GM12878 (cell line): ENCODE results near the gene FAM50A. TPM values are rescaled to one million over a fixed set of nuclear protein-coding genes. Genes with fewer than 3 reads are reported as not detected.

ENCODE experiments used
- ATAC-seq: fragments of 200-7000 bp; cut with Tn5 transposase; 3 replicates; pipeline ENCODE4 v1.9.1; 2020; ENCODE audit warnings: mild to moderate bottlenecking, moderate library complexity
- BruUV-seq: library from RNA; stranded (reverse); fragments of 400-500 nt; replicated peaks from 2 replicates; lab custom pipeline; 2021; lab: Mats Ljungman, UMichigan
- CTCF ChIA-PET: fragments of 300-600 bp; sonication (Branson Sonifier 250); formaldehyde crosslinking; extraction: SDS; loops from one replicate; lab custom pipeline; 2021; ENCODE audit warnings: inconsistent platforms; lab: Yijun Ruan, JAX
- POLR2A ChIA-PET: fragments of 350-600 bp; formaldehyde crosslinking; extraction: SDS; loops from one replicate; lab custom pipeline; 2021; ENCODE audit warnings: inconsistent platforms; lab: Charles Lee
- RAD21 ChIA-PET: fragments of 300-600 bp; sonication (Branson Sonifier 250); formaldehyde crosslinking; loops from one replicate; lab custom pipeline; 2023; ENCODE audit warnings: antibody characterized with exemption; ENCODE audit not compliant: unreplicated experiment; lab: Charles Lee
- SMC1A ChIA-PET: fragments of 300-600 bp; sonication (Branson Sonifier 250); formaldehyde crosslinking; loops from one replicate; lab custom pipeline; 2023; ENCODE audit not compliant: unreplicated experiment, uncharacterized antibody; lab: Charles Lee
- DNase-seq: peaks from one replicate; pipeline ENCODE4 v3.0.0-alpha.2; 2011; ENCODE audit warnings: low read depth, low spot score
- FAIRE-seq: peaks from 3 replicates; lab custom pipeline; 2011; peaks lifted over from hg19 to GRCh38; lab: Jason Lieb, UNC
- H2AFZ ChIP-seq: 2 replicates; pipeline ENCODE4 v1.6.0; 2011; ENCODE audit warnings: low read depth, low read length, control low read depth; ENCODE audit not compliant: control insufficient read depth
- H3K27ac ChIP-seq: 2 replicates; pipeline ENCODE4 v1.5.1; 2011; ENCODE audit warnings: control low read depth; ENCODE audit not compliant: control insufficient read depth, insufficient read depth
- H3K27me3 ChIP-seq, 2 experiments: replicated peaks in 1 of 2; 2 replicates each; pipeline versions ENCODE4 v1.6.0 to v1.6.1; 2011; ENCODE audit warnings: low read length in 1 of 2; ENCODE audit not compliant: control insufficient read depth in 2 of 2, insufficient read depth in 2 of 2
- H3K36me3 ChIP-seq, 2 experiments: 2 replicates each; pipeline ENCODE4 v1.5.1; 2011; ENCODE audit warnings: low read length in 1 of 2; ENCODE audit not compliant: control insufficient read depth in 2 of 2, insufficient read depth in 2 of 2
- H3K4me1 ChIP-seq: 2 replicates; pipeline ENCODE4 v1.6.1; 2011; ENCODE audit warnings: mild to moderate bottlenecking, low read length, moderate library complexity, mixed read lengths; ENCODE audit not compliant: control insufficient read depth, insufficient read depth
- H3K4me2 ChIP-seq: 2 replicates; pipeline ENCODE4 v1.6.0; 2011; ENCODE audit warnings: control low read depth; ENCODE audit not compliant: control insufficient read depth, insufficient read depth
- H3K4me3 ChIP-seq: fragments of 200-600 bp; sonication (generic); 2 replicates; pipeline ENCODE4 v1.5.1; 2016
- H3K79me2 ChIP-seq: 2 replicates; pipeline ENCODE4 v1.6.0; 2011; ENCODE audit warnings: low read length; ENCODE audit not compliant: control insufficient read depth, insufficient read depth
- H3K9ac ChIP-seq: 2 replicates; pipeline ENCODE4 v1.8.0; 2011; ENCODE audit warnings: low read length, control low read depth, mixed read lengths; ENCODE audit not compliant: control insufficient read depth, insufficient read depth
- H3K9me3 ChIP-seq: replicated peaks from 3 replicates; pipeline ENCODE4 v1.5.1; 2011; ENCODE audit warnings: mild to moderate bottlenecking, low read length; ENCODE audit not compliant: control insufficient read depth, insufficient read depth
- H4K20me1 ChIP-seq: 2 replicates; pipeline ENCODE4 v1.6.0; 2011; ENCODE audit not compliant: control insufficient read depth, insufficient read depth
- MYC ChIP-seq: IDR thresholded peaks from 2 replicates; pipeline ENCODE4 v1.6.1; 2011; ENCODE audit warnings: mild to moderate bottlenecking, low read length, moderate library complexity, inconsistent platforms; ENCODE audit not compliant: insufficient read depth, insufficient replicate concordance, insufficient read length, severe bottlenecking
- NR2F1 ChIP-seq: fragments of 450-650 bp; conservative IDR thresholded peaks from 2 replicates; pipeline ENCODE4 v1.6.1; 2017; ENCODE audit warnings: mild to moderate bottlenecking
- POLR2A ChIP-seq: IDR thresholded peaks from 2 replicates; pipeline ENCODE4 v1.6.1; 2011; ENCODE audit warnings: low read depth, mild to moderate bottlenecking, low read length
- POLR2AphosphoS5 ChIP-seq: IDR thresholded peaks from 2 replicates; pipeline ENCODE4 v1.6.1; 2011; ENCODE audit warnings: mild to moderate bottlenecking, low read length, inconsistent platforms
- TAF1 ChIP-seq: IDR thresholded peaks from 2 replicates; pipeline ENCODE4 v1.6.1; 2011; ENCODE audit warnings: mild to moderate bottlenecking, low read depth, low read length, borderline replicate concordance
- WGBS: methylation state at CpG from one replicate; pipeline ENCODE4 v1.1.6; 2016; ENCODE audit warnings: low lambda C conversion rate; ENCODE audit not compliant: insufficient replicate concordance, insufficient coverage; ENCODE audit errors: missing lambda C conversion rate; 5-methylcytosine and 5-hydroxymethylcytosine counted together
- in situ Hi-C: fragments of 300-500 bp; cut with MboI; formaldehyde crosslinking; loops from 9 replicates; pipeline ENCODE4 v1.14.3; 2018; ENCODE audit warnings: mixed read lengths
- intact Hi-C: fragments of 100-400 bp; cut with micrococcal nuclease; formaldehyde crosslinking; loops from one replicate; pipeline ENCODE4 v1.14.2; 2022; ENCODE audit not compliant: unreplicated experiment
- polyA plus RNA-seq, 11 experiments: library from polyadenylated mRNA; depleted of rRNA in 4 of 11; unstranded in 6 of 11; stranded (reverse) in 5 of 11; fragments of >200 nt; fragmentation: Nextera tagmentation in 4 of 11; fragmentation: Illumina TruSeq in 1 of 11; extraction: Ambion mirVana in 4 of 11; extraction: Trizol in 1 of 11; gene quantifications; 1 replicate in 1 of 11; 2 replicates in 10 of 11; pipeline versions ENCODE4 v1.2.1 to v1.2.3, GENCODE V29; 2011 to 2016; ENCODE audit warnings: inconsistent platforms in 2 of 11, missing spikeins in 2 of 11, low read depth in 1 of 11
- total RNA-seq, 4 experiments: library from RNA; depleted of rRNA in 3 of 4; stranded (reverse); fragments of >200 nt in 3 of 4; fragmentation: Illumina TruSeq in 1 of 4; extraction: Trizol in 1 of 4; gene quantifications; 2 replicates each; pipeline versions ENCODE4 v1.2.1 to v1.2.3, GENCODE V29; 2013 to 2021
- TF ChIP-seq, protein P1 (sequence below): IDR thresholded peaks from 2 replicates; pipeline ENCODE4 v1.6.1; 2011; ENCODE audit warnings: borderline replicate concordance, low read depth, mild to moderate bottlenecking, moderate library complexity, mixed read lengths, low read length; ENCODE audit not compliant: insufficient read depth; ENCODE audit errors: extremely low read length
- TF ChIP-seq, protein P2 (sequence below): fragments of 450-650 bp; IDR thresholded peaks from 2 replicates; pipeline ENCODE4 v1.6.1; 2017; ENCODE audit warnings: mild to moderate bottlenecking, low read depth, inconsistent platforms; ENCODE audit not compliant: poor library complexity, severe bottlenecking
- TF ChIP-seq, protein P3 (sequence below): IDR thresholded peaks from 2 replicates; pipeline ENCODE4 v1.6.1; 2012; ENCODE audit warnings: low read depth, low read length, improper control_type of control experiment
- TF ChIP-seq, protein P4 (sequence below): IDR thresholded peaks from 2 replicates; pipeline ENCODE4 v1.6.1; 2012; ENCODE audit warnings: low read length, inconsistent platforms

The FAM50A gene
- total and polyA plus RNA-seq, 10 of the 15 experiments (the other 5 are each of a cell fraction or from before 2014, with no cell fraction given) = 4.2 to 46.7 (median 34.6) TPM

- Histone ChIP-seq H3K4me3 (no peak overlapping the region), H3K79me2 (peaks cover 18% of the 10 kb centered on the region), H3K9ac (no peak overlapping the region), H3K27ac (no peak overlapping the region), H3K36me3 (peaks cover 10 to 12% of the 10 kb centered on the region in 2 experiments), H4K20me1 (peaks cover 5% of the 10 kb centered on the region; the same call in 1 of the 2 replicates), H3K4me2 (no peak overlapping the region), H3K9me3 (no peaks in the 10 kb centered on the region; the same call in 2 of the 3 replicates), H2AFZ (no peak overlapping the region), H3K4me1 (peaks cover 3% of the 10 kb centered on the region; the same call in 1 of the 2 replicates), H3K27me3 (no peaks in the 10 kb centered on the region)
- ChIA-PET SMC1A (no interaction called here), RAD21 (no interaction called here), POLR2A (interaction anchor here (1.1 kb wide), 1 partner anchor 25 kb away, joined by 3 read pairs; the partner anchor contains the start of gene ATP6AP1), CTCF (no interaction called here)
- FAIRE-seq = no peak
- 66% methylated on average over 10 of the region's 10 CpGs for WGBS
- TF ChIP-seq MYC (no peak), POLR2A (0 out of 2 replicates have a peak, but pooled peaks have one; percentile 8)
- intact Hi-C loops = no loop called here
- no TSS peak for BruUV-seq
- no peak for DNase-seq
- in situ Hi-C loops = no loop called here
- ATAC-seq = no peak
These were observed 40.7 kb upstream of the FAM50A start for GRCh38 chrX:154403192-154403591.

- RAD21 ChIA-PET = no interaction called here
- POLR2A ChIA-PET = interaction anchor here (0.6 to 1.1 kb wide), 3 partner anchors 24 to 481 kb away, joined by 3 to 11 read pairs (median 3); partner anchors contain the start of gene ATP6AP1
- peaks cover 5% of the 10 kb centered on the region; the same call in 1 of the 2 replicates for H4K20me1 ChIP-seq
- ATAC-seq (no peak), DNase-seq (no peak), FAIRE-seq (no peak)
- 65% methylated on average over 4 of the region's 4 CpGs for WGBS
- no peak overlapping the region for H2AFZ ChIP-seq
- CTCF ChIA-PET = no interaction called here
- TF ChIP-seq, protein P1, sequence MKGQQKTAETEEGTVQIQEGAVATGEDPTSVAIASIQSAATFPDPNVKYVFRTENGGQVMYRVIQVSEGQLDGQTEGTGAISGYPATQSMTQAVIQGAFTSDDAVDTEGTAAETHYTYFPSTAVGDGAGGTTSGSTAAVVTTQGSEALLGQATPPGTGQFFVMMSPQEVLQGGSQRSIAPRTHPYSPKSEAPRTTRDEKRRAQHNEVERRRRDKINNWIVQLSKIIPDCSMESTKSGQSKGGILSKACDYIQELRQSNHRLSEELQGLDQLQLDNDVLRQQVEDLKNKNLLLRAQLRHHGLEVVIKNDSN = no peak
- no peak for TF ChIP-seq TAF1
- TF ChIP-seq NR2F1 = no peak
- TF ChIP-seq, protein P2, sequence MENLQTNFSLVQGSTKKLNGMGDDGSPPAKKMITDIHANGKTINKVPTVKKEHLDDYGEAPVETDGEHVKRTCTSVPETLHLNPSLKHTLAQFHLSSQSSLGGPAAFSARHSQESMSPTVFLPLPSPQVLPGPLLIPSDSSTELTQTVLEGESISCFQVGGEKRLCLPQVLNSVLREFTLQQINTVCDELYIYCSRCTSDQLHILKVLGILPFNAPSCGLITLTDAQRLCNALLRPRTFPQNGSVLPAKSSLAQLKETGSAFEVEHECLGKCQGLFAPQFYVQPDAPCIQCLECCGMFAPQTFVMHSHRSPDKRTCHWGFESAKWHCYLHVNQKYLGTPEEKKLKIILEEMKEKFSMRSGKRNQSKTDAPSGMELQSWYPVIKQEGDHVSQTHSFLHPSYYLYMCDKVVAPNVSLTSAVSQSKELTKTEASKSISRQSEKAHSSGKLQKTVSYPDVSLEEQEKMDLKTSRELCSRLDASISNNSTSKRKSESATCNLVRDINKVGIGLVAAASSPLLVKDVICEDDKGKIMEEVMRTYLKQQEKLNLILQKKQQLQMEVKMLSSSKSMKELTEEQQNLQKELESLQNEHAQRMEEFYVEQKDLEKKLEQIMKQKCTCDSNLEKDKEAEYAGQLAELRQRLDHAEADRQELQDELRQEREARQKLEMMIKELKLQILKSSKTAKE = no peak
- no peak for TF ChIP-seq MYC
- TF ChIP-seq, protein P3, sequence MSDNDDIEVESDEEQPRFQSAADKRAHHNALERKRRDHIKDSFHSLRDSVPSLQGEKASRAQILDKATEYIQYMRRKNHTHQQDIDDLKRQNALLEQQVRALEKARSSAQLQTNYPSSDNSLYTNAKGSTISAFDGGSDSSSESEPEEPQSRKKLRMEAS = no peak
- TF ChIP-seq, protein P4, sequence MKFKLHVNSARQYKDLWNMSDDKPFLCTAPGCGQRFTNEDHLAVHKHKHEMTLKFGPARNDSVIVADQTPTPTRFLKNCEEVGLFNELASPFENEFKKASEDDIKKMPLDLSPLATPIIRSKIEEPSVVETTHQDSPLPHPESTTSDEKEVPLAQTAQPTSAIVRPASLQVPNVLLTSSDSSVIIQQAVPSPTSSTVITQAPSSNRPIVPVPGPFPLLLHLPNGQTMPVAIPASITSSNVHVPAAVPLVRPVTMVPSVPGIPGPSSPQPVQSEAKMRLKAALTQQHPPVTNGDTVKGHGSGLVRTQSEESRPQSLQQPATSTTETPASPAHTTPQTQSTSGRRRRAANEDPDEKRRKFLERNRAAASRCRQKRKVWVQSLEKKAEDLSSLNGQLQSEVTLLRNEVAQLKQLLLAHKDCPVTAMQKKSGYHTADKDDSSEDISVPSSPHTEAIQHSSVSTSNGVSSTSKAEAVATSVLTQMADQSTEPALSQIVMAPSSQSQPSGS = no peak
- TF ChIP-seq POLR2AphosphoS5 = no peak
- peaks cover 11% of the 10 kb centered on the region for H3K79me2 ChIP-seq
- intact Hi-C loops (no loop called here), in situ Hi-C loops (no loop called here)
- peaks cover 3% of the 10 kb centered on the region; the same call in 1 of the 2 replicates for H3K4me1 ChIP-seq
- H3K9ac ChIP-seq = no peak overlapping the region
- H3K9me3 ChIP-seq = no peaks in the 10 kb centered on the region
- SMC1A ChIA-PET = no interaction called here
- BruUV-seq = no TSS peak
- H3K4me3 ChIP-seq = no peak overlapping the region
- peaks cover 10 to 12% of the 10 kb centered on the region in 2 experiments for H3K36me3 ChIP-seq
- H3K27ac ChIP-seq = no peak overlapping the region
- H3K27me3 ChIP-seq = no peaks in the 10 kb centered on the region
- H3K4me2 ChIP-seq = no peak overlapping the region
These were observed 40.1 kb upstream of the FAM50A start for GRCh38 chrX:154403858-154404257.
